ENCODE data around the gene TOLLIP.

The TOLLIP gene

DNA sequence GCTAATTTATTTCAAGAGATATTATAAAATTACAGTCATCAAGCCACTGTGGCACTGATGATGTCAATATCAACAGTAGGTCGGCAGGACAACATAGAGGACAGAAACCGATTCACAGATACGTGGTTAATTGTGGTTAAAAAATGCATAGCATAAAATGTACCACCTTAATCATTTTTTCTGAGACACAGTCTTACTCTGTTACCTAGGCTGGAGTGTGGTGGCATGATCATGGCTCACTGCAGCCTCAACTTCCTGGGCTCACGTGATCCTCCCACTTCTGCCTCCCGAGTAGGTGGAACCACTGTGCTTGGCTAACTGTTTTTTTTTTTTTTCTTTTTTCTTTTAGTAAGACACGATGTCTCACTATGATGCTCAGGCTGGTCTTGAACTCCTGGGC is 21.0 kb upstream of the TOLLIP start:
- Histone ChIP-seq H3K9ac (ENCODE audit: low read depth, low read length) (no peak overlapping the region), H3K4me1 (ENCODE audit: insufficient read depth, low read length) (peaks cover under 1% of the 10 kb centered on the region; the same call in 1 of the 2 replicates), H3K9me3 (ENCODE audit: insufficient read depth, low read depth, low read length) (peaks cover 17% of the 10 kb centered on the region), H3K36me3 (ENCODE audit: insufficient read depth, low read depth, low read length) (no peaks in the 10 kb centered on the region), H3K4me3 (ENCODE audit: low read length) (no peak overlapping the region), H3K27me3 (ENCODE audit: insufficient read depth, low read length) (peaks cover 18% of the 10 kb centered on the region), H3K27ac (ENCODE audit: low read length) (no peak overlapping the region)

DNA sequence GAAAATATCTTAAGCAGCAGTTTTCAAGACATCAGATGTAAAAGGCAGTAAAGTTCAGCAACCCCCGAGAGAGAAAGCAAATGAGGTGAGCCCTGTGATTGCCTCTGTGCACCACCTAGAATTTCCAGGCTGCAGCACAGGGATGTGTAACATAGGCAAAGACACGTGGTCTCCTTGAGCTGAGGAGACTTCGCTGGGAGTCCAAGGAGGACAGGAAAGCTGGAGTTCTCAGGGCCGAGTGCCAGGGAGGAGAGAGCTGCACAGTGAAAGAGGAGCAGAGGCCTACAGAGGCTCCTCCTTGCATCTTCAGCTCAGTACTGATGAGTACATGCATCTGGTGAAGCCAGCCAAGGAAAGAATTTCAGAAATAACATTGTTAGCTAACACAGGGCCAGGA is 17.6 kb upstream of the TOLLIP start:
- Histone ChIP-seq H3K4me1 (ENCODE audit: insufficient read depth, low read length) (no peaks in the 10 kb centered on the region), H3K27ac (ENCODE audit: low read length) (no peak overlapping the region), H3K9ac (ENCODE audit: low read depth, low read length) (no peak overlapping the region), H3K36me3 (ENCODE audit: insufficient read depth, low read depth, low read length) (no peaks in the 10 kb centered on the region), H3K27me3 (ENCODE audit: insufficient read depth, low read length) (peaks cover 4% of the 10 kb centered on the region; the same call in 1 of the 2 replicates), H3K9me3 (ENCODE audit: insufficient read depth, low read depth, low read length) (peaks cover 17% of the 10 kb centered on the region), H3K4me3 (ENCODE audit: low read length) (no peak overlapping the region)

DNA sequence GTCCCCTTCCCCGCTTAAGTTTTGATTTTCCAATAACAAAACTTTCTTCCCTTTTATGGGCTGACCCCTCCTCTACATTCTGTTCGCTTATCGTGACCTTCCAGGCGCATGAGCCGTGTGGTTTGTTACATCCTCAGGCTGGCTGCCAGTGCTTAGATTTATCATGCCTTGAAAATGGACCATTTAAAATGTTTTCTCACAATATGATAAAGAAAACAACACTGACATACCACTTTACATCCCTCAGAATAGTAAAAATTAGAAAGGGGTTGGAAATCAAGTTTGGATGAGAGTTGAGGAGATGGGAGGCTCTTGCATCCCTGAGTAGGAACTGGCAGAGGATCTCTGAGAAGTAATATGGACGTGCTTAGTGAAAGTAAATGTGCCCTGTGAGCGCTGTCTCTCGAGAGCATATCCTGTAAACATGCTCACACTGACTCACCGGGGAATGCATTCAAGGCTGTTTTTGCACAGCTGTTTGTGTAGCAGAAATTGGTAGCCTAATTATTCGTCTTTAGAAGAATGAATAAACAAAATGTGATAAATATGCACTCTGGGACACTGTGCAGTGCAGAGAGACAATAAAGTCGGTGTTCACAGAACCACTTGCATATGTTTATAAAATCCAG is 17.1 kb upstream of the TOLLIP start:
- no peak overlapping the region for H3K9ac ChIP-seq (ENCODE audit: low read depth, low read length)
- H3K27ac ChIP-seq (ENCODE audit: low read length): no peak overlapping the region
- H3K9me3 ChIP-seq (ENCODE audit: insufficient read depth, low read depth, low read length): peaks cover 17% of the 10 kb centered on the region
- peaks cover 4% of the 10 kb centered on the region; the same call in 1 of the 2 replicates for H3K27me3 ChIP-seq (ENCODE audit: insufficient read depth, low read length)
- no peaks in the 10 kb centered on the region for H3K4me1 ChIP-seq (ENCODE audit: insufficient read depth, low read length)
- H3K36me3 ChIP-seq (ENCODE audit: insufficient read depth, low read depth, low read length): no peaks in the 10 kb centered on the region
- no peak overlapping the region for H3K4me3 ChIP-seq (ENCODE audit: low read length)

DNA sequence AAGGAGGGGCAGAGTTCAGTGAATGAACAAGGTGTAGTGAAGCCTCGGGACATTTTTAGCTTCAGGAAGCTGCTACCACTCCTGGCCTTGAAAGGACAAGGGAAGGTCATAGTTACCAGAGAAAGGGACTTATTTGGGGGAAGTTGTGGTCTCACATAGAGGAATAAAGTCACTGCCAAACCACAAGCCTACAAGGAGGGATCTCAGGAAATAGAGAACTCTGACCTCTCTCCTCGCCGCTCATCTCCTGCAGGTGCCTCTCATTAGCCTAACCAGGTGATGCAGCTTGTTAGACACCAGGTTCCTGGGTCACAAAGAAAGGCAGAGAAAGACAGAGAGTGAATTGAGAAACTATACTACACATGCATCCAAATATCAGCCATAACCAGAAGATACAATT is 14.3 kb upstream of the TOLLIP start:
- Histone ChIP-seq H3K36me3 (ENCODE audit: insufficient read depth, low read depth, low read length) (no peaks in the 10 kb centered on the region), H3K9me3 (ENCODE audit: insufficient read depth, low read depth, low read length) (peaks cover 13% of the 10 kb centered on the region), H3K27ac (ENCODE audit: low read length) (no peak overlapping the region), H3K4me1 (ENCODE audit: insufficient read depth, low read length) (no peaks in the 10 kb centered on the region), H3K9ac (ENCODE audit: low read depth, low read length) (no peak overlapping the region), H3K4me3 (ENCODE audit: low read length) (no peak overlapping the region), H3K27me3 (ENCODE audit: insufficient read depth, low read length) (peaks cover 4% of the 10 kb centered on the region; the same call in 1 of the 2 replicates)

DNA sequence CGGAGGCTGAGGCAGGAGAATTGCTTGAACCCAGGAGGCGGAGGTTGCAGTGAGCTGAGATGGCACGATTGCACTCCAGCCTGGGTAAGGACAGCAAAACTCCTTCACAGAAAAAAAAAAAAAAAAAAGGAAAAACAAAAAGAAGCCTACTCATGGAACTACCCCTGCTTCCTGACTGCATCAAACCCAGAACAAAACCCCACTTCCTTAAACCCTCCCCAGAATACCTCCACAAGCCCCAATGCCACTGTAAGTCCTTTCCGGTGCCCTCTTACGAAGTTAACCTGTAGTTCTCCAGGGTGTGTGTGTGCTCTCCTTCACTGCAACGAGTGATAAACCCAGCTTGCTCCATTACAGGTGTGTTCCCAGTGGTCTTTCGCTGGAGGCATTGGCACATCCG is 8.6 kb upstream of the TOLLIP start:
- H3K27ac ChIP-seq (ENCODE audit: low read length): no peak overlapping the region
- H3K9me3 ChIP-seq (ENCODE audit: insufficient read depth, low read depth, low read length): no peaks in the 10 kb centered on the region; the same call in 1 of the 2 replicates

DNA sequence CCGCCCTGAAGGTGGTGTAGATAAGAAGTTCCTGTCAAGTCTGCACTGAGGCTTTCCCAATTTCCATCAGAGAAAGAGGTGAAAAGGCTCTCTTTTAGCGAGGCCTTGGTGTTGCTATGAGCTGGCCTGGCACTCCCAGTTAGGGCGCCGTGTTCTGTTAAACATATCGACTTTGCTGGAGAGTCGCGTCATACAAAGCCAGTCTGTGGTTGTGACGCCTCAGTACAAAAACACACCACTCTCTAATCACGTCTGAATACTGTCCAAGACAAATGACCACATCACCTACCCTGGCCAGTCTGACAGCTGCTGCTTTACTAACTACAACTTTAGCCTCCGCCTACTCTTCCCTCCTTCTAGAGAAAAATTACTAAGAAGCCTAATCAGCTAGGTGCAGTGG is 8.0 kb upstream of the TOLLIP start:
- no peak overlapping the region for H3K27ac ChIP-seq (ENCODE audit: low read length)
- H3K27me3 ChIP-seq (ENCODE audit: insufficient read depth, low read length): no peaks in the 10 kb centered on the region
- H3K9me3 ChIP-seq (ENCODE audit: insufficient read depth, low read depth, low read length): no peaks in the 10 kb centered on the region; the same call in 1 of the 2 replicates
- H3K4me1 ChIP-seq (ENCODE audit: insufficient read depth, low read length): no peaks in the 10 kb centered on the region
- no peak overlapping the region for H3K9ac ChIP-seq (ENCODE audit: low read depth, low read length)
- no peaks in the 10 kb centered on the region for H3K36me3 ChIP-seq (ENCODE audit: insufficient read depth, low read depth, low read length)
- no peak overlapping the region for H3K4me3 ChIP-seq (ENCODE audit: low read length)

More for the DNA sequence above, 8.6 kb upstream of the TOLLIP start:
- Histone ChIP-seq H3K4me3 (ENCODE audit: low read length) (no peak overlapping the region), H3K9ac (ENCODE audit: low read depth, low read length) (no peak overlapping the region), H3K4me1 (ENCODE audit: insufficient read depth, low read length) (no peaks in the 10 kb centered on the region), H3K36me3 (ENCODE audit: insufficient read depth, low read depth, low read length) (no peaks in the 10 kb centered on the region), H3K27me3 (ENCODE audit: insufficient read depth, low read length) (no peaks in the 10 kb centered on the region)

DNA sequence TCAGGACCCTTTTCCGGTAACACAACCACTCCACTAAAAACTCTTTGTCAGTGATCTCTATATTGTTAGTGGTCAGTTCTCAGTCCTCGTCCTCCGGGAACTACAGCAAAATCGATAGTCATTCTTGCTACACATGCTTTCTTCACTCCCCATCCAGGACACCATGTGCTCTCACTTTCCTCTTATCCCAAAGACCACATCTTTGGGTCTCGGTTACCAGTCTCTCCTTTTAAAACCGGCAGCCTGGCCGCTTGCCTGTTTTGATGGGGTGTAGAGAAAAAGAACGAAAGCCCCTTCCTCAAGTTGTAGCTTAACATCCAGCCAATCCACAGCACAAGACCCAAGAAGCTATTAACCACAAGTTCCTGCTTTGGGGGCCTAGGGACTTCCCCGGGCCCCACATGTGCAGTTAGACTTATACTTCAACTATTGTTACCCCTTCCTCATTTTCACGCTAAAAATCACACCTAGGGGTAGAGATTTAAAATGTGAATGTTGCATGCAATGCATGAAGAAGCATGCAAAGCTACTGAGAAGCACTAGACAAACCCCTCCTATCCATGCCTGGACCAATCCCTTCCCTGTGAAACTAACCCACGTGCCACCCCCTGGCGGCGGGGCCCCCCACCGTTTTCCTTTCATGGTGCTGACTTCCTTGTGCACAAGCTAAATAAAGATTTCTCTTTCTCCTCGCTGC is 1.5 kb upstream of the TOLLIP start:
- H3K27me3 ChIP-seq (ENCODE audit: insufficient read depth, low read length): no peaks in the 10 kb centered on the region
- H3K4me3 ChIP-seq (ENCODE audit: low read length): peak overlapping the region; percentile 81
- no peaks in the 10 kb centered on the region for H3K36me3 ChIP-seq (ENCODE audit: insufficient read depth, low read depth, low read length)
- 0 out of 2 replicates have a peak overlapping the region, but pooled peaks have one; percentile 83 for H3K9ac ChIP-seq (ENCODE audit: low read depth, low read length)
- H3K27ac ChIP-seq (ENCODE audit: low read length): no peak overlapping the region
- H3K4me1 ChIP-seq (ENCODE audit: insufficient read depth, low read length): no peaks in the 10 kb centered on the region
- H3K9me3 ChIP-seq (ENCODE audit: insufficient read depth, low read depth, low read length): 0 out of 2 replicates have a peak, but pooled peaks cover 8% of the 10 kb centered on the region

DNA sequence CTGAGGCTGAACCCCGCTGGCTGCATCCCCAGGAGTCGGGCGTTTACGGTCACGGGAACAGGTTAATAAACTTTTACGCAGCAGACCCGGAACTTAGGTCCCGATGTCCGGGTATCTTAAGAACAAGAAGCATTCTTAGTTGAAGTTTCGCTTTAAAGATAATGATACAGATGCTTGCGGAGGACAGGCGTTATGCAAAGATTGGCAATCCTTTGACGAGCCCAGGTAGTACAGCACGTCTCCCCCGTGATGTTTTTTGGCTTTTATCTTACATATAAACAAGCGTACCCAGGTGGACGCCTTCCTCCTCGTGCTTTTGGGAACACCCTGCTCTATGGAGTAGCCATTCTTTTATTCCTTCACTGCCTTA is 871 bp upstream of the TOLLIP start:
- Histone ChIP-seq H3K4me1 (ENCODE audit: insufficient read depth, low read length) (no peaks in the 10 kb centered on the region), H3K4me3 (ENCODE audit: low read length) (peak overlapping the region; percentile 81), H3K9ac (ENCODE audit: low read depth, low read length) (peak overlapping the region; percentile 83; the same call in 1 of the 2 replicates), H3K27me3 (ENCODE audit: insufficient read depth, low read length) (no peaks in the 10 kb centered on the region), H3K27ac (ENCODE audit: low read length) (no peak overlapping the region), H3K36me3 (ENCODE audit: insufficient read depth, low read depth, low read length) (no peaks in the 10 kb centered on the region), H3K9me3 (ENCODE audit: insufficient read depth, low read depth, low read length) (0 out of 2 replicates have a peak, but pooled peaks cover 8% of the 10 kb centered on the region)

DNA sequence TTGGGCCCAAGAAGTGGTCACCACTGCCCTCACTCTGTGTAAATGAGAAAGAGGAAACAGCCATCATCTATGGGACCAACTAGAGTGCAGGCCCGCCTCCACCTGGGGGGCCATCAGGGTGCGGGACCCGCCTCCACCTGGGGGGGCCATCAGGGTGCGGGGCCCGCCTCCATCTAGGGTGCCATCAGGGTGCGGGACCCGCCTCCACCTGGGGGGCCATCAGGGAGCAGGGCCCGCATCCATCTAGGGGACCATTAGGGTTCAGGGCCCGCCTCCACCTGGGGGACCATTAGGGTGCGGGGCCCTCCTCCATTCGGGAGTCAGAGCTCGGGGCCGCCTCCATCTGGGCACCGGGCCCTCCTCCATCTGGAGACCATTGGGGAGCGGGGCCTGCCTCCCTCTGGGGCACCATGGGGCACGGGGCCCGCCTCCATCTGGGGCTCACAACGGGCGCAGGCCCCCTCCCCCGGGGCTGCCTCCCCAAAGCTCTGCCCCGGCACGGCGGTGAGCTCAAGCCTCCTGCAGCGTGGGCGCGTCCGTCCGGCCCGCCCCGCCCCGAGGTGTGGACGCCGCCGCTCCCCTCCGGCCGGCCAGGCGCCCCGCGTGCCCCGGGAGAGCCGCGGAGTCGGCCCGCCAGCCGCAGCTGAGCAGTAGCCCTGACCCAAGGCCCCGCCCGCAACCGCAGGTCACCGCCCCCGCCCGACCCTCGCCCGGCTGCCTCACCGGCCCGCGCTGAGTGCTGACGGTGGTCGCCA is 512 bp downstream of the TOLLIP start:
- Histone ChIP-seq H3K4me1 (ENCODE audit: insufficient read depth, low read length) (no peaks in the 10 kb centered on the region), H3K27ac (ENCODE audit: low read length) (no peak overlapping the region), H3K27me3 (ENCODE audit: insufficient read depth, low read length) (no peaks in the 10 kb centered on the region), H3K4me3 (ENCODE audit: low read length) (peak overlapping the region; percentile 81; the same call in 1 of the 2 replicates), H3K9me3 (ENCODE audit: insufficient read depth, low read depth, low read length) (0 out of 2 replicates have a peak, but pooled peaks cover 8% of the 10 kb centered on the region), H3K9ac (ENCODE audit: low read depth, low read length) (no peak overlapping the region; the same call in 1 of the 2 replicates), H3K36me3 (ENCODE audit: insufficient read depth, low read depth, low read length) (no peaks in the 10 kb centered on the region)

DNA sequence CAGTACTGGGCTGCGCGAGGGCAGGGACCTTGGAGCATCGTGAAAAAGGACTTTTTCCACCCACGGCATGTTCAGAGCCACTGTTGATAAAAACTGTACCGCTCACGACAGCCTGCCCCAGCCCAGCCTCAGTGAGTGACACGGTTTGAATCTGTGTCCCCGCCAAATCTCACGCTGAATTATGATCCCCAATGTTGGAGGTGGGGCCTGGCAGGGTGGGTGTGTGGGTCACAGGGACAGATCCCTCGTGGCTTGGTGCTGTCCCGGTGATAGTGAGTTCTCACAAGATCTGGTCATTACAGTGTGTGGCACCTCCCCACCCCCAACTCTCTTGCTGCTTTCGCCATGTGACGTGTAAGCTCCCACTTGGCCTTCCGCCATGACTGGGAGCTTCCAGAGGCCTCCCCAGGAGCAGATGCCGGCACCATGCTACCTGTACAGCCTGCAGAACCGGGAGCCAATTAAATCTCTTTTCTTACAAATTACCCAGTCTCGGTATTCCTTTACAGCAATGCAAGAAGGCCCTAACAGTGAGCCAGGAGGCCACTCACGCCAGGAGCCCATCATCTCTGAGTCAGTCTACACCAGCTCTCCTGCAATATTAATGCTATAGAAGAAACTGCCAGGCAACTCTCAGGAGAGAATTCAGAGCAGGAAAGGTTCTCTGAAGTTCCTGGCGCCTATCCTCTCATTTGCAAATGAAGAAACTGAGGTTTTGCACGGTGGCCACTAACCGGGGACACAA is 1.3 kb downstream of the TOLLIP start:
- peak overlapping the region; percentile 81; the same call in 1 of the 2 replicates for H3K4me3 ChIP-seq (ENCODE audit: low read length)

More for the DNA sequence above, 1.3 kb downstream of the TOLLIP start:
- Histone ChIP-seq H3K9me3 (ENCODE audit: insufficient read depth, low read depth, low read length) (0 out of 2 replicates have a peak, but pooled peaks cover 8% of the 10 kb centered on the region), H3K4me1 (ENCODE audit: insufficient read depth, low read length) (no peaks in the 10 kb centered on the region), H3K27me3 (ENCODE audit: insufficient read depth, low read length) (no peaks in the 10 kb centered on the region), H3K36me3 (ENCODE audit: insufficient read depth, low read depth, low read length) (no peaks in the 10 kb centered on the region), H3K9ac (ENCODE audit: low read depth, low read length) (no peak overlapping the region), H3K27ac (ENCODE audit: low read length) (no peak overlapping the region)
